Keratinocyte (primary cell): ENCODE results near the gene CDYL.

ENCODE experiments used
- EZH2 ChIP-seq: IDR thresholded peaks from one replicate; pipeline ENCODE4 v1.6.1; 2012; ENCODE audit warnings: inconsistent platforms, mild to moderate bottlenecking, low read length, moderate library complexity
- TF ChIP-seq, protein P1 (sequence below), 3 experiments: IDR thresholded peaks in 1 of 3; conservative IDR thresholded peaks in 1 of 3; optimal IDR thresholded peaks in 1 of 3; 2 replicates in 2 of 3; 3 replicates in 1 of 3; pipeline versions ENCODE3 to v1.5.1; 2011; ENCODE audit warnings: low read length in 3 of 3, mild to moderate bottlenecking in 3 of 3, moderate library complexity in 2 of 3, control low read depth in 1 of 3, inconsistent platforms in 1 of 3; ENCODE audit not compliant: insufficient read depth in 2 of 3; ENCODE audit errors: extremely low read depth in 1 of 3

DNA sequence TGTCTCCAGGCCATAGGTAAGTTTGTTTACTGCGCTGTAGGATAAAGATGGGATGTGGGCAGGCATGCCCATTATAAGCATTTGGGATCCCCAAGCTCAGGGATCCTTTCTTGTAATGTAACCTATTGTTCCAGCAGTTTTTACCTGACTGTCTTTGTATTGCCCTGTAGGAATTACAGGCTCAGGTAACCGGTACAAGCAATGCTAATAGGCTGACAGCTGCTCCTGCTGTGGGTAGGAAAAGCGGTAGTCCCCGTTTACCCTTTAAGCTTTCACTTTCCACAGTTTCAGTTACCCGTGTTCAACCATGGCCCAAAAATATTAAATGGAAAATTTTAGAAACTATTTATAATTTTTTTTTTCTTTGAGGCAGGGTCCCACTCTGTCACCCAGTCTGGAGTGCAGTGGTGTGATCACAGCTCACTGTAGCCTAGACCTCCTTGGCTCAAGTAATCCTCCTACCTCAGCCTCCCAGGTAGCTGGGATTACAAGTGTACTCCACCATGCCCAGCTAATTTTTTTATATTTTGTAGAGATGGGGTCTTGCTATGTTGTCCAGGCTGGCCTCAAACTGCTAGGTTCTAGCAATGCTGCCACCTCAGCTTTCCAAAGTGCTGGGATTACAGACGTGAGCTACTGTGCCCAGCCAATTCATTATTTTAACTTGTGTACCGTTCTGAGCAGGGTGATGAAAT is 108.6 kb downstream of the CDYL start:
- TF ChIP-seq, protein P1, sequence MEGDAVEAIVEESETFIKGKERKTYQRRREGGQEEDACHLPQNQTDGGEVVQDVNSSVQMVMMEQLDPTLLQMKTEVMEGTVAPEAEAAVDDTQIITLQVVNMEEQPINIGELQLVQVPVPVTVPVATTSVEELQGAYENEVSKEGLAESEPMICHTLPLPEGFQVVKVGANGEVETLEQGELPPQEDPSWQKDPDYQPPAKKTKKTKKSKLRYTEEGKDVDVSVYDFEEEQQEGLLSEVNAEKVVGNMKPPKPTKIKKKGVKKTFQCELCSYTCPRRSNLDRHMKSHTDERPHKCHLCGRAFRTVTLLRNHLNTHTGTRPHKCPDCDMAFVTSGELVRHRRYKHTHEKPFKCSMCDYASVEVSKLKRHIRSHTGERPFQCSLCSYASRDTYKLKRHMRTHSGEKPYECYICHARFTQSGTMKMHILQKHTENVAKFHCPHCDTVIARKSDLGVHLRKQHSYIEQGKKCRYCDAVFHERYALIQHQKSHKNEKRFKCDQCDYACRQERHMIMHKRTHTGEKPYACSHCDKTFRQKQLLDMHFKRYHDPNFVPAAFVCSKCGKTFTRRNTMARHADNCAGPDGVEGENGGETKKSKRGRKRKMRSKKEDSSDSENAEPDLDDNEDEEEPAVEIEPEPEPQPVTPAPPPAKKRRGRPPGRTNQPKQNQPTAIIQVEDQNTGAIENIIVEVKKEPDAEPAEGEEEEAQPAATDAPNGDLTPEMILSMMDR (optimal IDR thresholded peaks at IDR 0.05 in 1 of 3, IDR thresholded peaks at IDR 0.05 in 1 of 3, conservative IDR thresholded peaks at IDR 0.05 in 1 of 3; ENCODE audit: extremely low read depth in 1 of 3, insufficient read depth in 2 of 3, low read length in 3 of 3) = no peak
- TF ChIP-seq EZH2 = no peak
